ENCODE data around the gene CCT3. TPM values are rescaled to one million over a fixed set of nuclear protein-coding genes. Genes with fewer than 3 reads are reported as not detected.

The CCT3 gene
- total RNA-seq, 4 donors from 2014 or later, result 149 to 258 (median 226) TPM

DNA sequence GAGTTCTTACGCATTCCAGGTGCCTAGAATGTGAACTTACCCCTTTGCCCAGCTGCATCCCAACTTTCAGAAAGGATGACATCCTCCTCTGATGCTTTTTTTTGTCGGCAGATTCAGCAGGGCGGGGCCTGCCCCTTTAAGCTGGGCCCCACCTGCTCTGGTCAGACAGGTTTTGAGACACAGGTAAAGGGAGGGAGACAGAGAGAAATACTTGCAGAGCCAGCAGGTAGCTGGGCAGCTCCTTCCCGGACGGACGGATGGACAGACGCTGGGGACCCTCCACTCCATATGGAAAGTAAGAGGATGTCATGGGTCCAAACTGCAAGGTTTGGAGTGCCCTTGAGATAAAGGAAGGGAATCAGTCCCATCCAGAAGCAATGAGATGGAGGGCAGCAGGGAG, 54.0 kb downstream of the CCT3 start, which contains the start of gene TMEM79:
TSS of gene TMEM79 (plus strand) at position 214 of the 400 bp plus-strand sequence. CDS start 902 bp downstream, outside the sequence.
- 33 to 60% methylated on average over 6 of the region's 7 CpGs for WGBS, 2 donors
- peak within 1 kb of the TSS; percentile 73 to 96 (median 82) for H3K4me3 ChIP-seq
- peaks cover 23 to 64% (median 24%) of the 10 kb centered on the region in 3 donors for H3K4me1 ChIP-seq
- no peaks in the 10 kb centered on the region for H3K27me3 ChIP-seq
- peak in 3 of 4 donors; percentile 35 to 62 (median 60) for TF ChIP-seq POLR2A (IDR thresholded peaks at IDR 0.05)
- TF ChIP-seq, protein P1, sequence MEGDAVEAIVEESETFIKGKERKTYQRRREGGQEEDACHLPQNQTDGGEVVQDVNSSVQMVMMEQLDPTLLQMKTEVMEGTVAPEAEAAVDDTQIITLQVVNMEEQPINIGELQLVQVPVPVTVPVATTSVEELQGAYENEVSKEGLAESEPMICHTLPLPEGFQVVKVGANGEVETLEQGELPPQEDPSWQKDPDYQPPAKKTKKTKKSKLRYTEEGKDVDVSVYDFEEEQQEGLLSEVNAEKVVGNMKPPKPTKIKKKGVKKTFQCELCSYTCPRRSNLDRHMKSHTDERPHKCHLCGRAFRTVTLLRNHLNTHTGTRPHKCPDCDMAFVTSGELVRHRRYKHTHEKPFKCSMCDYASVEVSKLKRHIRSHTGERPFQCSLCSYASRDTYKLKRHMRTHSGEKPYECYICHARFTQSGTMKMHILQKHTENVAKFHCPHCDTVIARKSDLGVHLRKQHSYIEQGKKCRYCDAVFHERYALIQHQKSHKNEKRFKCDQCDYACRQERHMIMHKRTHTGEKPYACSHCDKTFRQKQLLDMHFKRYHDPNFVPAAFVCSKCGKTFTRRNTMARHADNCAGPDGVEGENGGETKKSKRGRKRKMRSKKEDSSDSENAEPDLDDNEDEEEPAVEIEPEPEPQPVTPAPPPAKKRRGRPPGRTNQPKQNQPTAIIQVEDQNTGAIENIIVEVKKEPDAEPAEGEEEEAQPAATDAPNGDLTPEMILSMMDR (IDR thresholded peaks at IDR 0.05), result no peak
- H3K27ac ChIP-seq, result peak within 1 kb of the TSS; percentile 94 to 97 (median 96)
- H3K9me3 ChIP-seq, result no peaks in the 10 kb centered on the region
- DNase-seq, result no peak
- peaks cover 0 to 55% (median 5%) of the 10 kb centered on the region in 3 donors for H3K36me3 ChIP-seq
- intact Hi-C loops (cut with DNase I), result no loop called here

DNA sequence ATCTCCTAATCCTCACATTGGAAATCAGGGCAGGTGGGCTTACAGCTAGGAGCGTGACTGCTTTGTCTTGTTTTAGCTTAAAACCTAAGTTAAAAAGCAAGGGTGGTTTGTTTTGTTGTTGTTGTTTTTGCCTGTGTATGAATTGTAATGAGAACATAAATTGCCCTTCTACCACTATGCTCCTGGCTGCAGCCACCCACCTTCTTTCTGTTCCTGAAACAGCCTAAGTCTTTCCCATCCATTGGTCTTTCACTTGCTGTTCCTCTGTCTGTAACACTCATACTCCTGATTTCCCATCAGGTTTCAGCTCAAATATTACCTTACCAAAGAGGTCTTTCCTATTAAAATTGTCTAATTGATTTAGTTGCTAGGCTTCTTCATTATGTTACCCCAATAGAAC, 54.6 kb downstream of the CCT3 start:
- TF ChIP-seq, protein P1 (IDR thresholded peaks at IDR 0.05), result no peak
- no peak for TF ChIP-seq POLR2A (IDR thresholded peaks at IDR 0.05)
- intact Hi-C loops (cut with DNase I), result no loop called here
- Histone ChIP-seq H3K27ac (peak overlapping the region; percentile 94 to 97 (median 96)), H3K36me3 (peaks cover 0 to 55% (median 4%) of the 10 kb centered on the region in 3 donors), H3K27me3 (no peaks in the 10 kb centered on the region), H3K4me1 (peaks cover 23 to 62% (median 24%) of the 10 kb centered on the region in 3 donors), H3K9me3 (no peaks in the 10 kb centered on the region), H3K4me3 (peak overlapping the region; percentile 73 to 96 (median 82))
- WGBS, 2 donors, result 46 to 53% methylated on average over 1 of the region's 1 CpG
- no peak for DNase-seq

DNA sequence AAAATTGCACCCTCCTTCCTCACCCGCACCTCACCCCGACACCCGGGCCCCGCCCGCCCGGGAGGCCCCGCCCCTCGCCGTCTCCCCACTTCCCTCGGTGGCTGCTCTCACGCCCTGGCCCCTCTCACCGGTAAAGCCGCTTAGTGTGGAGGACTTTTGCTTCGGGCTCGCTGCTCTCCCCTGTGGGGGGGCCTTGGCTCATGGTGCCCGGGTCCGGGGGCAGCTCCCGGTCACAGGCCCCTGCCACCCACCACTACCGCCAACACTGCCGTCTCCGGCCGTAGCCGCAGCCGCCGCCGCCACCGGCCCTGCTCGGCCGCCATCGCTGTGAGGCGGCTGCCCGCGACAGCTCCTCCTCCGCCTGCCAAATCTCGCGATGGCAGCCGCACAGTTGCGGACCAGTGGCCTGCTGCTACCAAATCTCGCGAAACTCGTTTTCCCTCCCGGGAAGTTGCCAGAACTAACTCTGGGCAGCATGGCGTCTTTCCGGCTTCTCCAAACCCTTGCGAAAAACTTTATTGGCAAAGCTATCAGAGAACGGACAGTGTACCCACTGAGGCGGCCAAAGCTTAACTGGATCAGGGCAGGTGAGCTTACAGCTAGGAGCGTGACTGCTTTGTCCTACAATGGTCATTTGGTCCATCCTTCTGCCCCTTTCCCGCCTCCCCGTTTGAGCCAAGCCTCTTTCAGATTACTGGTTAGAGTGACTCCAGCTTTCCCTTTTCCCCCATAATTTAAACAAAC, 55.4 kb downstream of the CCT3 start, which contains the start of gene SMG5:
TSS of gene SMG5 (minus strand) at position 347 of the 744 bp plus-strand sequence. CDS start at position 202, 145 bp downstream.
- peak within 1 kb of the TSS; percentile 94 to 97 (median 96) for H3K27ac ChIP-seq
- 0% methylated on average over 19 to 28 of the region's 50 CpGs for WGBS, 2 donors
- no peaks in the 10 kb centered on the region for H3K27me3 ChIP-seq
- peaks cover 23 to 62% (median 24%) of the 10 kb centered on the region in 3 donors for H3K4me1 ChIP-seq
- peak in 2 of 4 donors; percentile 92 to 93 for TF ChIP-seq POLR2A (IDR thresholded peaks at IDR 0.05)
- TF ChIP-seq, protein P1 (IDR thresholded peaks at IDR 0.05), result peak in 1 of 6 experiments; percentile 22
- peak within 1 kb of the TSS; percentile 73 to 96 (median 82) for H3K4me3 ChIP-seq
- DNase-seq, result peak; percentile 68
- no peaks in the 10 kb centered on the region for H3K9me3 ChIP-seq
- intact Hi-C loops (cut with DNase I), result no loop called here
- H3K36me3 ChIP-seq, result peaks cover 5 to 55% (median 13%) of the 10 kb centered on the region in 3 donors

DNA sequence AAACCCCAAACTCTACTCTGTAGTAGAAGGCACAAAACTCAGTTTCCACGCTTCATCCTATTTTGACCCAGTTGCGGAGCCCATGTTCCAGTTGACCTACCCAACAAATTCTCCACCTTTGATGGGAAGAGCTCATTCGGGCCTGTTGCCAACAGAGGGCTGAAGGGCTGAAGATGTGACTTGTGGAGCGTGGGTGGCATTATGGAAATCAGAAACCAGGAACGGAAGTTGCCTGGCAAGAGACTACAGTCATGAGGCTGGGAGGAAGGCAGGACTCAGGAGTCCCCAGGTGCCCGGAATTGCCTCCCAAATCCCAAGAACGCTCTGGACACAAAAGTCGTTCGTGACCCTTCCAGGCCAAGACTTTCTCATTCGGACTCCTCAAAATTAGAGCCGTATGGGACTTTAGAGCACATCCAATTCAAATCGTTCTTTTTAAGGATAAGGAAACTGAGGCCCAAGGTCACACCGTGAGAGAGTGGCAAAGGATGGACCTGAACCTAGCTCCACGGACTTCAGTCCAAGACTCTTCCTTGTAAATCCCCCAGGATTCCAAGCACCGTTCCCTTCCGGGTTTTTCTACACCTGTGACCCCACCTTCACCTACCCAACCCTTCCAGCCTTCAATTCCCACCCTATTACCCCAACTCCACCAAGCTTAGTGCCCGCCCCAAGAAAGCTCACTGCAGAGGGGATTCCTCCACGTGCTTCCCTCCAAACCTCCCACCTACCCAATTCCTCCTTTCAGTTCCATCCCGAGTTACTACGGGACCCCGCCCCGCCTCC, 56.2 kb downstream of the CCT3 start:
- intact Hi-C loops (cut with DNase I), result no loop called here
- Histone ChIP-seq H3K27ac (peak overlapping the region; percentile 94 to 97 (median 96)), H3K27me3 (no peaks in the 10 kb centered on the region), H3K9me3 (no peaks in the 10 kb centered on the region), H3K4me1 (peaks cover 23 to 60% (median 24%) of the 10 kb centered on the region in 3 donors), H3K36me3 (peaks cover 13 to 55% (median 18%) of the 10 kb centered on the region in 3 donors), H3K4me3 (peak overlapping the region; percentile 73 to 96 (median 82))
- no peak for TF ChIP-seq POLR2A (IDR thresholded peaks at IDR 0.05)
- TF ChIP-seq, protein P1 (IDR thresholded peaks at IDR 0.05), result no peak
- WGBS, 2 donors, result 8% methylated on average over 11 to 21 of the region's 22 CpGs
- DNase-seq, result no peak

Measured in esophagus squamous epithelium (tissue), 5 donors.